Heart left ventricle (tissue), 16 donors: Measurements from ENCODE around the gene ZNF26. TPM values are rescaled to one million over a fixed set of nuclear protein-coding genes. Genes with fewer than 3 reads are reported as not detected.

Source experiments
- ATAC-seq, 4 donors: fragments of 200-7000 bp; cut with Tn5 transposase; one replicate each; pipeline ENCODE4 v1.9.1; 2020 to 2022; ENCODE audit warnings: moderate library complexity in 4 of 4, mild to moderate bottlenecking in 3 of 4, moderate number of reproducible peaks in 1 of 4
- DNase-seq, 5 donors: peaks; one replicate each; pipeline ENCODE4 v3.0.0-alpha.2; 2020
- H3K27ac ChIP-seq, 12 donors: fragments of 200-600 bp; sonication (generic) in 4 of 12; one replicate each; pipeline versions ENCODE4 v1.5.0 to v1.8.0; 2016 to 2022; ENCODE audit warnings: mild to moderate bottlenecking in 2 of 12
- H3K27me3 ChIP-seq, 9 donors: fragments of 200-600 bp; sonication (generic) in 2 of 9; one replicate each; pipeline versions ENCODE4 v1.5.1 to v1.8.0; 2016 to 2022; ENCODE audit warnings: mild to moderate bottlenecking in 3 of 9
- H3K36me3 ChIP-seq, 9 donors: fragments of 200-600 bp; sonication (generic) in 2 of 9; one replicate each; pipeline versions ENCODE4 v1.5.0 to v1.8.0; 2018 to 2022; ENCODE audit warnings: mild to moderate bottlenecking in 2 of 9
- H3K4me1 ChIP-seq, 12 donors: fragments of 200-600 bp; sonication (generic) in 4 of 12; one replicate each; pipeline versions ENCODE4 v1.5.0 to v1.8.0; 2016 to 2022; ENCODE audit warnings: mild to moderate bottlenecking in 3 of 12
- H3K4me3 ChIP-seq, 12 donors: fragments of 200-600 bp; sonication (generic) in 4 of 12; one replicate each; pipeline versions ENCODE4 v1.5.0 to v1.8.0; 2017 to 2022; ENCODE audit warnings: mild to moderate bottlenecking in 9 of 12, moderate library complexity in 4 of 12
- H3K9me3 ChIP-seq, 12 donors: fragments of 200-600 bp; sonication (generic) in 4 of 12; one replicate each; pipeline versions ENCODE4 v1.5.0 to v1.8.0; 2016 to 2022; ENCODE audit warnings: mild to moderate bottlenecking in 1 of 12
- POLR2A ChIP-seq, 2 donors: fragments of 450-650 bp; IDR thresholded peaks; one replicate each; pipeline ENCODE4 v1.6.1; 2017; ENCODE audit warnings: antibody characterized with exemption in 2 of 2, mild to moderate bottlenecking in 2 of 2, moderate library complexity in 2 of 2
- WGBS, 4 donors: extraction: QIAGEN DNeasy Blood & Tissue Kit in 2 of 4; methylation state at CpG; one replicate each; pipeline versions ENCODE4 v1.1.5 to v1.1.7; 2013 to 2018; 5-methylcytosine and 5-hydroxymethylcytosine counted together
- intact Hi-C, 10 donors: fragments of 100-400 bp; cut with DNase I; formaldehyde crosslinking; loops; one replicate each; pipeline versions ENCODE4 v1.11.1 to v1.14.2; 2022
- polyA plus RNA-seq, 2 donors: library from polyadenylated mRNA; stranded (reverse); fragments of 200-250 nt; gene quantifications; one replicate each; pipeline ENCODE4 v1.2.3, GENCODE V29; 2013
- total RNA-seq, 9 donors: library from RNA; depleted of rRNA in 2 of 9; stranded (reverse); fragments of >200 nt in 2 of 9; fragmentation: NEBNext Ultra II Directional in 3 of 9; extraction: Animal tissue kit (Norgen Biotek cat#: 25700) in 3 of 9; gene quantifications; one replicate each; pipeline versions ENCODE4 v1.1.0 to v1.2.4, GENCODE V29; 2016 to 2023
- TF ChIP-seq, protein P1 (sequence below), 12 donors: fragments of 200-600 bp; sonication (generic) in 4 of 12; IDR thresholded peaks; one replicate each; pipeline versions ENCODE4 v1.5.0 to v1.8.0; 2018 to 2022; ENCODE audit warnings: antibody characterized with exemption in 12 of 12, mild to moderate bottlenecking in 5 of 12
- donor health status: ischemic (EF 13 %, LVEDD 7.1; RV severe dilation, severe dysfunction).
- donor health status: healthy with polysubstance abuse.
- donor health status: DM: no; HTN: yes; CAD: no.
- donor health status: DM: no; HTN: no; CAD: no.
- donor health status: ischemic (EF 25% LVEDD 6.9; RV normal size, moderate dysfunction).
- donor health status: ischemic (EF 25% LVEDD 5.7; RV mildly dilated, moderate dysfunction).
- donor health status: healthy.
- donor health status: DM: yes; HTN: yes; CAD: no.
- donor health status: ischemic (EF 35%, LVEDD 5.7; RV mildly dilated, moderate dysfunction).
- donor health status: nonischemic (EF 11% LVEDD 7.7; RV severe dilation, severe dysfunction).
- donor health status: DM: yes; HTN: yes; CAD: no.
- donor health status: PGD.
- donor health status: ischemic (EF 29% LVEDD 5.4; RV normal size, mild dysfunction).
- donor health status: nonischemic (EF 23%, LVEDD 6.1; RV moderate dilation, normal function).

The ZNF26 gene
- total and polyA plus RNA-seq, 11 donors = 0.60 to 6.7 (median 3.7) TPM

DNA sequence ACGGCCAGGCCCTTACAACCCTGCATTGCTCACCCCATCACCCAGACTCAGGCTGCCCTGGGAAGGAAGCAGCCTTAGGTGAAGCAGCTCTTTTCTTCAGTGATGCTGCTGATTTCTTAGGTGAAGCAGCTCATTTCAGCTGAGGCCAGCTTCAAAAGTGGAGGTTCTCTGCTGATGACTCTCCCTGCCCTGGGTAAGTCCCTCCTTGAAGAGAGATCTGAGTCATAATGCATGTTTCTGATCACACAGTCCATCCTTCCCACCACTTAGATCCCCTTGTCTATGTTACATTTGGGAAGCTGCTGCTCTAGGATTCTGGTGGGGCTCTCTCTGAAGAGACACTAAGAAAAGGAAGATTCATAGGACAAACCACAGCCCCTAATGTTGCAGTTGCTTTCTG, 77.4 kb downstream of the ZNF26 start:
- intact Hi-C loops = no loop called here
- Histone ChIP-seq H3K4me1 (no peaks in the 10 kb centered on the region), H3K27ac (no peak overlapping the region), H3K27me3 (no peaks in the 10 kb centered on the region), H3K36me3 (peaks cover 0 to 64% (median 0%) of the 10 kb centered on the region in 9 donors), H3K9me3 (peaks cover 28 to 100% (median 99%) of the 10 kb centered on the region in 12 donors), H3K4me3 (no peak overlapping the region)
- ATAC-seq (no peak), DNase-seq (no peak)
- no peak for TF ChIP-seq POLR2A (IDR thresholded peaks at IDR 0.05)
- TF ChIP-seq, protein P1, sequence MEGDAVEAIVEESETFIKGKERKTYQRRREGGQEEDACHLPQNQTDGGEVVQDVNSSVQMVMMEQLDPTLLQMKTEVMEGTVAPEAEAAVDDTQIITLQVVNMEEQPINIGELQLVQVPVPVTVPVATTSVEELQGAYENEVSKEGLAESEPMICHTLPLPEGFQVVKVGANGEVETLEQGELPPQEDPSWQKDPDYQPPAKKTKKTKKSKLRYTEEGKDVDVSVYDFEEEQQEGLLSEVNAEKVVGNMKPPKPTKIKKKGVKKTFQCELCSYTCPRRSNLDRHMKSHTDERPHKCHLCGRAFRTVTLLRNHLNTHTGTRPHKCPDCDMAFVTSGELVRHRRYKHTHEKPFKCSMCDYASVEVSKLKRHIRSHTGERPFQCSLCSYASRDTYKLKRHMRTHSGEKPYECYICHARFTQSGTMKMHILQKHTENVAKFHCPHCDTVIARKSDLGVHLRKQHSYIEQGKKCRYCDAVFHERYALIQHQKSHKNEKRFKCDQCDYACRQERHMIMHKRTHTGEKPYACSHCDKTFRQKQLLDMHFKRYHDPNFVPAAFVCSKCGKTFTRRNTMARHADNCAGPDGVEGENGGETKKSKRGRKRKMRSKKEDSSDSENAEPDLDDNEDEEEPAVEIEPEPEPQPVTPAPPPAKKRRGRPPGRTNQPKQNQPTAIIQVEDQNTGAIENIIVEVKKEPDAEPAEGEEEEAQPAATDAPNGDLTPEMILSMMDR (IDR thresholded peaks at IDR 0.05) = no peak
- 90 to 100% (median 97%) methylated on average over 1 of the region's 1 CpG for WGBS, 4 donors

DNA sequence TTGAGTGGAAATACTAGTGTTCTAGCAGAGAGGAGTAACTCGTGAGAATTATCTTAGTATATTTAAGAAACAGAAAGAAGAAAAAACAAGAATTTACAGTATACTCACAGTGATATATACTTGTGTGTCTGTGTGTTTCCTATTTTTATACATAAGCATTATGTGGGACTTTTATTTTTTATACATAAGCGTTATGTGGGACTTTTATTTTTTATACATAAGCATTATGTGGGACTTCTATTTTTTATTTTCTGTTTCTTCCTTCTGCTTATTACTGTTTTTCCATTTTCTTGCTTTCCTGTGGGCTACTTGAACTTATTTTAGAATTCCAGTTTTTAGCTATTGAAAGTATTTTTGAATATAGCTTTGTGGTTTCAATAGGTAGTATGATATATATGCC, 87.7 kb downstream of the ZNF26 start:
- Histone ChIP-seq H3K4me1 (no peaks in the 10 kb centered on the region), H3K9me3 (peaks cover 4 to 100% (median 90%) of the 10 kb centered on the region in 12 donors), H3K27me3 (no peaks in the 10 kb centered on the region), H3K27ac (no peak overlapping the region), H3K36me3 (no peaks in the 10 kb centered on the region), H3K4me3 (no peak overlapping the region)
- DNase-seq = no peak
- intact Hi-C loops = no loop called here
- WGBS, 4 donors = 81 to 87% (median 82%) methylated on average over 2 of the region's 2 CpGs
- no peak for TF ChIP-seq POLR2A (IDR thresholded peaks at IDR 0.05)
- TF ChIP-seq, protein P1 (IDR thresholded peaks at IDR 0.05) = no peak
- no peak for ATAC-seq

Other genes with a start within 250 kb of the ZNF26 start
- 10 to 100 TPM; 20.7 to 45.2 (median 29.1) TPM for gene ANKLE2, start 224.5 kb upstream of the ZNF26 start, total RNA-seq
- 10 to 100 TPM; 15.5 to 27.8 TPM for gene ANKLE2, start 224.5 kb upstream of the ZNF26 start, polyA plus RNA-seq
- 10 to 100 TPM; 28.3 to 46.2 (median 37.3) TPM for gene GOLGA3, start 157.5 kb upstream of the ZNF26 start, total RNA-seq
- 10 to 100 TPM; 12.0 to 34.3 TPM for gene GOLGA3, start 157.5 kb upstream of the ZNF26 start, polyA plus RNA-seq
- gene CHFR, start 98.8 kb upstream of the ZNF26 start, total RNA-seq = 10 to 100 TPM; 10.6 to 33.5 (median 16.4) TPM
- gene CHFR, start 98.8 kb upstream of the ZNF26 start, polyA plus RNA-seq = 10 to 100 TPM; 17.4 to 21.6 TPM
- 10 to 100 TPM in 6 of 9 donors, 1 to 10 TPM in 3; 3.4 to 14.2 (median 10.3) TPM for gene ZNF605, start 30.1 kb upstream of the ZNF26 start, total RNA-seq
- gene ZNF605, start 30.1 kb upstream of the ZNF26 start, polyA plus RNA-seq = 1 to 10 TPM; 5.0 to 5.6 TPM
- 10 to 100 TPM; 11.0 to 24.0 (median 15.9) TPM for gene ZNF84, start 51.1 kb downstream of the ZNF26 start, total RNA-seq
- gene ZNF84, start 51.1 kb downstream of the ZNF26 start, polyA plus RNA-seq = 1 to 10 TPM; 6.7 to 6.9 TPM
- 10 to 100 TPM in 2 of 9 donors, 1 to 10 TPM in 7; 6.5 to 13.0 (median 8.7) TPM for gene ZNF140, start 94.6 kb downstream of the ZNF26 start, total RNA-seq
- 10 to 100 TPM in 1 of 2 donors, 1 to 10 TPM in 1; 7.9 to 11.4 TPM for gene ZNF140, start 94.6 kb downstream of the ZNF26 start, polyA plus RNA-seq
- 1 to 10 TPM in 5 of 9 donors, under 1 TPM in 4; 0.60 to 1.3 (median 1.0) TPM for gene ZNF891, start 143.9 kb downstream of the ZNF26 start, total RNA-seq
- under 1 TPM; 0.49 to 0.80 TPM for gene ZNF891, start 143.9 kb downstream of the ZNF26 start, polyA plus RNA-seq
- gene ZNF10, start 144.3 kb downstream of the ZNF26 start, total RNA-seq = 1 to 10 TPM; 4.8 to 9.9 (median 8.1) TPM
- gene ZNF10, start 144.3 kb downstream of the ZNF26 start, polyA plus RNA-seq = 1 to 10 TPM; 4.8 to 5.9 TPM
- gene ZNF268, start 195.1 kb downstream of the ZNF26 start, total RNA-seq = 10 to 100 TPM in 5 of 9 donors, 1 to 10 TPM in 4; 8.1 to 15.5 (median 10.0) TPM
- 1 to 10 TPM; 2.6 to 6.8 TPM for gene ZNF268, start 195.1 kb downstream of the ZNF26 start, polyA plus RNA-seq
- gene ANHX, start 249.5 kb downstream of the ZNF26 start, total RNA-seq = not detected
- gene ANHX, start 249.5 kb downstream of the ZNF26 start, polyA plus RNA-seq = not detected